Measurements from ENCODE around the gene ATXN1. TPM values are rescaled to one million over a fixed set of nuclear protein-coding genes. Genes with fewer than 3 reads are reported as not detected.
A peak's percentile ranks its signal among the peaks of the same experiment; 100 is the strongest.

ATXN1 gene
- total RNA-seq, 1 experiment from 2014 or later, result 27.0 TPM

DNA sequence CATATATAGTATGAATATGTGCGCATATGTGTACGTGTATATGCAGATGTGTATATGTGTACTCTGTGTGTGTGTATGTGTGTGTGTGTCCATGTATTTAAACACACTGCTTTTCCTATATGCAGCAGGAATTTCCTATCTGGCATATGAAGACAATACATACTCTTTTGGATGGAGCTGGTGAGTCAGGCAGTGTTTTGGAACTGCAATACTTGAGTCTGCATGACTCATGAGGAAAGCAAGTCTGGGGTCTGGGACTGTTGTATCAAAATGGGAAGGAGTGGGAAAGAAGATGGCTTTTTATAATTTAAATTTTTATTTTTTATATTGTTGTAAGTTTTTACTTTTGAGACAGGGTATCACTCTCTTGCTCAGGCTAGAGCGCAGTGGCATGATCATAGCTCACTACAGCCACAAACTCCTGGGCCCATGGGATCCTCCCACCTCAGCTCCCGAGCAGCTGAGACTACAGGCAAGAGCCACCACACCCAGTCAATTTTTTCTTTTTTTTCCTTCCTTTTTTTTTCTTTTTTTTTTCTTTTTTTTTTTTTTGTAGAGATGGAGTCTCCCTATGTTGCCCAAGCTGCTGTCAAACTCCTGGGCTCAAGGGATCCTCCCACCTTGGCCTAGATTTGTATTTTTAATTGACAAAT lies 72.2 kb downstream of the ATXN1 start:
- intact Hi-C loops (cut with micrococcal nuclease), result no loop called here
- ChIA-PET POLR2A (ENCODE audit: unreplicated experiment) (no interaction called here), CTCF (interaction anchor here (0.6 kb wide), 1 partner anchor 468 kb away, joined by 4 read pairs; no protein-coding TSS in a partner anchor)
- Histone ChIP-seq H3K4me3 (ENCODE audit: low read length) (no peak overlapping the region), H4K20me1 (ENCODE audit: low read length) (no peaks in the 10 kb centered on the region), H3K9ac (ENCODE audit: low read length) (no peak overlapping the region), H2AFZ (ENCODE audit: low read length) (no peak overlapping the region), H3K27ac (ENCODE audit: low read length) (peak overlapping the region; percentile 24; the same call in 1 of the 2 replicates), H3K9me2 (replicated peaks; ENCODE audit: low read length) (no peaks in the 10 kb centered on the region), H3K79me2 (ENCODE audit: low read length) (peaks cover 48% of the 10 kb centered on the region), H3F3A (ENCODE audit: low read length, unreplicated experiment) (peaks cover 10% of the 10 kb centered on the region), H3K4me2 (ENCODE audit: low read length) (no peak overlapping the region), H3K9me3 (ENCODE audit: low read length) (no peaks in the 10 kb centered on the region), H3K4me1 (ENCODE audit: insufficient read depth, low read length) (peaks cover 56% of the 10 kb centered on the region), H3K27me3 (ENCODE audit: low read length) (no peaks in the 10 kb centered on the region), H3K36me3 (ENCODE audit: low read depth, low read length) (no peaks in the 10 kb centered on the region)
- peak; percentile 72 for ATAC-seq
- TF ChIP-seq EZH2phosphoT487 (IDR thresholded peaks at IDR 0.05; ENCODE audit: borderline replicate concordance, low read length) (no peak), CTCF (conservative IDR thresholded peaks at IDR 0.05; ENCODE audit: low read depth, low read length) (no peak), EZH2 (IDR thresholded peaks at IDR 0.05; ENCODE audit: low read length, unreplicated experiment) (no peak)
- peak; percentile 85 for DNase-seq
- BruUV-seq (replicated peaks), result no TSS peak

GRCh38 chr6:16688436-16688835 lies 72.8 kb downstream of the ATXN1 start:
- ATAC-seq (no peak), DNase-seq (no peak)
- Histone ChIP-seq H3F3A (ENCODE audit: low read length, unreplicated experiment) (peaks cover 10% of the 10 kb centered on the region), H2AFZ (ENCODE audit: low read length) (no peak overlapping the region), H4K20me1 (ENCODE audit: low read length) (no peaks in the 10 kb centered on the region), H3K79me2 (ENCODE audit: low read length) (peaks cover 44% of the 10 kb centered on the region), H3K4me3 (ENCODE audit: low read length) (no peak overlapping the region), H3K4me2 (ENCODE audit: low read length) (no peak overlapping the region), H3K27ac (ENCODE audit: low read length) (0 out of 2 replicates have a peak overlapping the region, but pooled peaks have one; percentile 4), H3K4me1 (ENCODE audit: insufficient read depth, low read length) (peaks cover 62% of the 10 kb centered on the region), H3K9me3 (ENCODE audit: low read length) (no peaks in the 10 kb centered on the region), H3K27me3 (ENCODE audit: low read length) (no peaks in the 10 kb centered on the region), H3K36me3 (ENCODE audit: low read depth, low read length) (no peaks in the 10 kb centered on the region), H3K9me2 (replicated peaks; ENCODE audit: low read length) (no peaks in the 10 kb centered on the region), H3K9ac (ENCODE audit: low read length) (no peak overlapping the region)
- intact Hi-C loops (cut with micrococcal nuclease), result no loop called here
- POLR2A ChIA-PET (ENCODE audit: unreplicated experiment), result no interaction called here
- TF ChIP-seq EZH2phosphoT487 (IDR thresholded peaks at IDR 0.05; ENCODE audit: borderline replicate concordance, low read length), result no peak
- TF ChIP-seq CTCF (conservative IDR thresholded peaks at IDR 0.05; ENCODE audit: low read depth, low read length), result no peak
- TF ChIP-seq EZH2 (IDR thresholded peaks at IDR 0.05; ENCODE audit: low read length, unreplicated experiment), result no peak
- BruUV-seq (replicated peaks), result no TSS peak
- CTCF ChIA-PET, result no interaction called here

- H3F3A ChIP-seq (ENCODE audit: low read length, unreplicated experiment), result peaks cover 10% of the 10 kb centered on the region
- no TSS peak for BruUV-seq (replicated peaks)
- POLR2A ChIA-PET (ENCODE audit: unreplicated experiment), result no interaction called here
- no peak for ATAC-seq
- CTCF ChIA-PET, result no interaction called here
- no peaks in the 10 kb centered on the region for H3K36me3 ChIP-seq (ENCODE audit: low read depth, low read length)
- peaks cover 74% of the 10 kb centered on the region for H3K4me1 ChIP-seq (ENCODE audit: insufficient read depth, low read length)
- intact Hi-C loops (cut with micrococcal nuclease), result no loop called here
- no peaks in the 10 kb centered on the region for H4K20me1 ChIP-seq (ENCODE audit: low read length)
- no peak overlapping the region for H3K4me2 ChIP-seq (ENCODE audit: low read length)
- no peaks in the 10 kb centered on the region for H3K9me2 ChIP-seq (replicated peaks; ENCODE audit: low read length)
- H3K79me2 ChIP-seq (ENCODE audit: low read length), result peaks cover 42% of the 10 kb centered on the region
- no peak overlapping the region for H3K9ac ChIP-seq (ENCODE audit: low read length)
- no peak overlapping the region for H2AFZ ChIP-seq (ENCODE audit: low read length)
- TF ChIP-seq EZH2phosphoT487 (IDR thresholded peaks at IDR 0.05; ENCODE audit: borderline replicate concordance, low read length), result no peak
- no peak for TF ChIP-seq EZH2 (IDR thresholded peaks at IDR 0.05; ENCODE audit: low read length, unreplicated experiment)
- TF ChIP-seq CTCF (conservative IDR thresholded peaks at IDR 0.05; ENCODE audit: low read depth, low read length), result no peak
- DNase-seq, result no peak
- no peak overlapping the region for H3K27ac ChIP-seq (ENCODE audit: low read length)
- H3K4me3 ChIP-seq (ENCODE audit: low read length), result no peak overlapping the region
- H3K27me3 ChIP-seq (ENCODE audit: low read length), result no peaks in the 10 kb centered on the region
- H3K9me3 ChIP-seq (ENCODE audit: low read length), result no peaks in the 10 kb centered on the region
Observed at GRCh38 chr6:16687045-16687444, 74.2 kb downstream of the ATXN1 start.

All from PC-3 (cell line).